Sigmoid colon (tissue), 3 donors: ENCODE results near the gene ASMTL.

ENCODE experiments used
- POLR2A ChIP-seq, 2 donors: fragments of 450-650 bp; IDR thresholded peaks; one replicate each; pipeline ENCODE4 v1.6.1; 2016; ENCODE audit warnings: antibody characterized with exemption in 2 of 2, mild to moderate bottlenecking in 2 of 2, moderate library complexity in 2 of 2
- TF ChIP-seq, protein P1 (sequence below), 4 experiments: fragments of 450-650 bp in 3 of 4; fragments of 200-600 bp in 1 of 4; IDR thresholded peaks; one replicate each; pipeline ENCODE4 v1.5.1; 2016 to 2019; ENCODE audit warnings: antibody characterized with exemption in 4 of 4, mild to moderate bottlenecking in 3 of 4, moderate library complexity in 2 of 4

DNA sequence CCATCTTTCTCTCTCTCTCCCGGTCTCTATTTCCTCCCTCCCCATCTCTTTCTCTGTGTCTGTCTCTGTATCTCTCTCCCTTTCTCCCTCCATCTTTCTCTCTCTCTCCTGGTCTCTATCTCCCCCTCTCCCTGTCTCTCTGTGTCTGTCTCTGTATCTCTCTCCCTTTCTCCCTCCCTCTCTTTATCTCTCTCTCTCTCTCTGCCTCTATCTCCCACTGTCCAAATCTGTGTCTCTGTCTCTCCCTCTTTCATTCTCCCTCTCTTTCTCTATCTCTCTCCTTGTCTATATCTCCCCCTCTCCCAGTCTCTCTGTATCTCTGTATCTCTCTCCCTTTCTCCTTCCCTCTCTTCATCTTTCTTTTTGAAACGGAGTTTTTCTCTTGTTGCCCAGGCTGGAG is 92.5 kb downstream of the ASMTL start:
- TF ChIP-seq, protein P1, sequence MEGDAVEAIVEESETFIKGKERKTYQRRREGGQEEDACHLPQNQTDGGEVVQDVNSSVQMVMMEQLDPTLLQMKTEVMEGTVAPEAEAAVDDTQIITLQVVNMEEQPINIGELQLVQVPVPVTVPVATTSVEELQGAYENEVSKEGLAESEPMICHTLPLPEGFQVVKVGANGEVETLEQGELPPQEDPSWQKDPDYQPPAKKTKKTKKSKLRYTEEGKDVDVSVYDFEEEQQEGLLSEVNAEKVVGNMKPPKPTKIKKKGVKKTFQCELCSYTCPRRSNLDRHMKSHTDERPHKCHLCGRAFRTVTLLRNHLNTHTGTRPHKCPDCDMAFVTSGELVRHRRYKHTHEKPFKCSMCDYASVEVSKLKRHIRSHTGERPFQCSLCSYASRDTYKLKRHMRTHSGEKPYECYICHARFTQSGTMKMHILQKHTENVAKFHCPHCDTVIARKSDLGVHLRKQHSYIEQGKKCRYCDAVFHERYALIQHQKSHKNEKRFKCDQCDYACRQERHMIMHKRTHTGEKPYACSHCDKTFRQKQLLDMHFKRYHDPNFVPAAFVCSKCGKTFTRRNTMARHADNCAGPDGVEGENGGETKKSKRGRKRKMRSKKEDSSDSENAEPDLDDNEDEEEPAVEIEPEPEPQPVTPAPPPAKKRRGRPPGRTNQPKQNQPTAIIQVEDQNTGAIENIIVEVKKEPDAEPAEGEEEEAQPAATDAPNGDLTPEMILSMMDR (IDR thresholded peaks at IDR 0.05), result no peak
- TF ChIP-seq POLR2A (IDR thresholded peaks at IDR 0.05), result no peak
